HG03565 (cell line): ENCODE measurements around the gene CEP131.

ENCODE experiments used
- ATAC-seq: cut with Tn5 transposase; IDR thresholded peaks from one replicate; pipeline ENCODE4 v1.9.1; 2021; ENCODE audit warnings: mild to moderate bottlenecking, moderate library complexity; ENCODE audit not compliant: unreplicated experiment

CEP131 gene

GRCh38 chr17:81239714-81240555 lies 17.2 kb upstream of the CEP131 start:
- ATAC-seq = no peak

GRCh38 chr17:81238815-81239713 lies 16.3 kb upstream of the CEP131 start, which contains the start of the genes NDUFAF8 and TEPSIN:
Gene NDUFAF8, plus strand, starts transcription at chr17:81239318. Its CDS starts 46 bp downstream, at chr17:81239364.
Gene TEPSIN, minus strand, starts transcription at chr17:81239055. Its CDS starts 22 bp downstream, at chr17:81239033.
- peak; percentile 89 for ATAC-seq

GRCh38 chr17:81238490-81238814 lies 15.7 kb upstream of the CEP131 start:
- no peak for ATAC-seq

- ATAC-seq = no peak
Measured at GRCh38 chr17:81237591-81238489, 15.1 kb upstream of the CEP131 start.

GRCh38 chr17:81236784-81237183 lies 14.0 kb upstream of the CEP131 start:
- ATAC-seq = no peak

- no peak for ATAC-seq
Measured at GRCh38 chr17:81235822-81236740, 13.3 kb upstream of the CEP131 start.

GRCh38 chr17:81234940-81235821 lies 12.4 kb upstream of the CEP131 start:
- ATAC-seq = no peak

GRCh38 chr17:81234506-81234855 lies 11.7 kb upstream of the CEP131 start:
- no peak for ATAC-seq

- no peak for ATAC-seq
Measured at GRCh38 chr17:81233811-81234505, 11.2 kb upstream of the CEP131 start.

GRCh38 chr17:81233316-81233715 lies 10.6 kb upstream of the CEP131 start:
- no peak for ATAC-seq

GRCh38 chr17:81232616-81233241 lies 10.0 kb upstream of the CEP131 start:
- ATAC-seq = no peak

GRCh38 chr17:81231766-81232581 lies 9.2 kb upstream of the CEP131 start:
- ATAC-seq = no peak

GRCh38 chr17:81231121-81231645 lies 8.4 kb upstream of the CEP131 start:
- no peak for ATAC-seq

GRCh38 chr17:81230043-81230820 lies 7.5 kb upstream of the CEP131 start:
- no peak for ATAC-seq

- ATAC-seq = no peak
Measured at GRCh38 chr17:81229666-81229920, 6.8 kb upstream of the CEP131 start.
